ENCODE measurements around the gene GARIN1A.
"Not testable (repeated sequence)": the region's sequence is repeated elsewhere in the genome, so short reads cannot be mapped to it uniquely, and the experiment has no call there.

GARIN1A gene

GRCh38 chr7:128658428-128658827 lies 13.7 kb upstream of the GARIN1A start:
- not testable (repeated sequence) for H3K4me1 ChIP-seq (ENCODE audit: insufficient read depth, poor library complexity, severe bottlenecking); H3K27me3 ChIP-seq (ENCODE audit: insufficient read depth, poor library complexity, severe bottlenecking); H3K27ac ChIP-seq (ENCODE audit: poor library complexity, severe bottlenecking); ATAC-seq (ENCODE audit: low read depth); DNase-seq (ENCODE audit: low spot score); H3K9me3 ChIP-seq (ENCODE audit: severe bottlenecking); H3K36me3 ChIP-seq (ENCODE audit: low read depth); H3K4me3 ChIP-seq (ENCODE audit: severe bottlenecking)

- Histone ChIP-seq H3K27me3 (ENCODE audit: insufficient read depth, poor library complexity, severe bottlenecking) (no peaks in the 10 kb centered on the region), H3K4me1 (ENCODE audit: insufficient read depth, poor library complexity, severe bottlenecking) (no peaks in the 10 kb centered on the region), H3K27ac (ENCODE audit: poor library complexity, severe bottlenecking) (no peak overlapping the region), H3K36me3 (ENCODE audit: low read depth) (no peaks in the 10 kb centered on the region), H3K4me3 (ENCODE audit: severe bottlenecking) (no peak overlapping the region), H3K9me3 (ENCODE audit: severe bottlenecking) (peaks cover 7% of the 10 kb centered on the region)
- DNase-seq (ENCODE audit: low spot score) (no peak), ATAC-seq (ENCODE audit: low read depth) (no peak)
- TF ChIP-seq CTCF (IDR thresholded peaks at IDR 0.05; ENCODE audit: poor library complexity, severe bottlenecking) = no peak
These were observed 11.5 kb upstream of the GARIN1A start for GRCh38 chr7:128660596-128660995.

GRCh38 chr7:128661446-128661845 lies 10.6 kb upstream of the GARIN1A start:
- no peaks in the 10 kb centered on the region for H3K36me3 ChIP-seq (ENCODE audit: low read depth)
- H3K27me3 ChIP-seq (ENCODE audit: insufficient read depth, poor library complexity, severe bottlenecking) = no peaks in the 10 kb centered on the region
- peaks cover 7% of the 10 kb centered on the region for H3K9me3 ChIP-seq (ENCODE audit: severe bottlenecking)
- no peaks in the 10 kb centered on the region for H3K4me1 ChIP-seq (ENCODE audit: insufficient read depth, poor library complexity, severe bottlenecking)
- ATAC-seq (ENCODE audit: low read depth) = no peak
- H3K27ac ChIP-seq (ENCODE audit: poor library complexity, severe bottlenecking) = no peak overlapping the region
- DNase-seq (ENCODE audit: low spot score) = no peak
- TF ChIP-seq CTCF (IDR thresholded peaks at IDR 0.05; ENCODE audit: poor library complexity, severe bottlenecking) = no peak
- H3K4me3 ChIP-seq (ENCODE audit: severe bottlenecking) = no peak overlapping the region

- no peak overlapping the region for H3K4me3 ChIP-seq (ENCODE audit: severe bottlenecking)
- no peak for TF ChIP-seq CTCF (IDR thresholded peaks at IDR 0.05; ENCODE audit: poor library complexity, severe bottlenecking)
- H3K9me3 ChIP-seq (ENCODE audit: severe bottlenecking) = peaks cover 7% of the 10 kb centered on the region
- no peaks in the 10 kb centered on the region for H3K4me1 ChIP-seq (ENCODE audit: insufficient read depth, poor library complexity, severe bottlenecking)
- H3K36me3 ChIP-seq (ENCODE audit: low read depth) = no peaks in the 10 kb centered on the region
- no peak overlapping the region for H3K27ac ChIP-seq (ENCODE audit: poor library complexity, severe bottlenecking)
- no peaks in the 10 kb centered on the region for H3K27me3 ChIP-seq (ENCODE audit: insufficient read depth, poor library complexity, severe bottlenecking)
- no peak for DNase-seq (ENCODE audit: low spot score)
- ATAC-seq (ENCODE audit: low read depth) = no peak
These were observed 10.0 kb upstream of the GARIN1A start for GRCh38 chr7:128662091-128662490.

GRCh38 chr7:128663223-128663622 lies 8.9 kb upstream of the GARIN1A start:
- not testable (repeated sequence) for H3K27ac ChIP-seq (ENCODE audit: poor library complexity, severe bottlenecking); H3K9me3 ChIP-seq (ENCODE audit: severe bottlenecking); H3K4me1 ChIP-seq (ENCODE audit: insufficient read depth, poor library complexity, severe bottlenecking); ATAC-seq (ENCODE audit: low read depth); DNase-seq (ENCODE audit: low spot score); H3K36me3 ChIP-seq (ENCODE audit: low read depth); H3K27me3 ChIP-seq (ENCODE audit: insufficient read depth, poor library complexity, severe bottlenecking); H3K4me3 ChIP-seq (ENCODE audit: severe bottlenecking)

GRCh38 chr7:128665057-128665456 lies 7.0 kb upstream of the GARIN1A start:
- Histone ChIP-seq H3K9me3 (ENCODE audit: severe bottlenecking) (peaks cover 5% of the 10 kb centered on the region), H3K27me3 (ENCODE audit: insufficient read depth, poor library complexity, severe bottlenecking) (no peaks in the 10 kb centered on the region), H3K36me3 (ENCODE audit: low read depth) (no peaks in the 10 kb centered on the region), H3K27ac (ENCODE audit: poor library complexity, severe bottlenecking) (no peak overlapping the region), H3K4me1 (ENCODE audit: insufficient read depth, poor library complexity, severe bottlenecking) (no peaks in the 10 kb centered on the region), H3K4me3 (ENCODE audit: severe bottlenecking) (no peak overlapping the region)
- ATAC-seq (ENCODE audit: low read depth) (no peak), DNase-seq (ENCODE audit: low spot score) (no peak)
- no peak for TF ChIP-seq CTCF (IDR thresholded peaks at IDR 0.05; ENCODE audit: poor library complexity, severe bottlenecking)

All from RWPE2 (cell line).